Epidermal melanocyte (primary cell): ENCODE results near the gene CHRM4.

Source experiments
- DNase-seq: peaks from one replicate; pipeline ENCODE4 v3.0.0; 2011; ENCODE audit warnings: low spot score; ENCODE audit not compliant: insufficient read length

The CHRM4 gene

DNA sequence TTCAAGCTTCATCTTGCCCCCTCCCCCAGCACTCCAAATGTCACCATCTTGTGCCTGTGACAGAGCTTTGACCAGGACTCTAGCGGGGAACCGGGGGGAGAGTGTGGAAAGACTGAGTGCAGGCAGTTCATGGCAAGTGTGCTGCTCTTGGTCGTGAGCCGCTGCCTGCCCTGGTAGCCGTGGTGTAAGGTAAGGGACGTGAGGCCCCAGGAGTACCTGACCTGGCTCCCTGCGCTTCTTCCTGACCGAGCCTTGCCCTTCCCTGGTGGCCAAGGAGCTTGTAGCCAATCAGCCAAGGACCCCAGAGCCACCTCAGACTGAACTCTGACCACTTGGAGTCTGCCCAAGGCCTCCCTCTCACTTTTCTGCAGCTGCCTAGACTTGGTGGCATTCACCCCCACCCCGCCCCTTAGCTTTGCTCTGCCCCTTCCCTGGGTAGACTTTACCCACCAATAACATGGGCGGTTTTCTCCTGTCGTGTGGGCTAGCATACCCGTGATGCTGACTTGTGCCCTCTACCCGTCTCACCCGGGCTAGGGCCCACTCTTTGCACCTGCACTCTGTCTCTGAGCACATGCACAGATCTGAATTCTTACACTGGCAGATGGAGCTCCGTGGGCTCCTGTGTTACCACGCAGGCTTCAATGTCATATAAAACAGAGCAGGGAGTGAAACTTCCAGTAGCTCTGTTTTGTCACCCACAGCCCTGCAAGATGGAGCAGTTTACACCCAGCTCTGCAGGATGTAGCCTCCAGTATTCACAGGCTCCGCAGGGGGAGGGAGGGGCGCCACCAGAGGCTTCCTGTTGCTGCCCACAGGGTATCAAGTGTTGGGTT, 42.8 kb downstream of the CHRM4 start:
- no peak for DNase-seq

DNA sequence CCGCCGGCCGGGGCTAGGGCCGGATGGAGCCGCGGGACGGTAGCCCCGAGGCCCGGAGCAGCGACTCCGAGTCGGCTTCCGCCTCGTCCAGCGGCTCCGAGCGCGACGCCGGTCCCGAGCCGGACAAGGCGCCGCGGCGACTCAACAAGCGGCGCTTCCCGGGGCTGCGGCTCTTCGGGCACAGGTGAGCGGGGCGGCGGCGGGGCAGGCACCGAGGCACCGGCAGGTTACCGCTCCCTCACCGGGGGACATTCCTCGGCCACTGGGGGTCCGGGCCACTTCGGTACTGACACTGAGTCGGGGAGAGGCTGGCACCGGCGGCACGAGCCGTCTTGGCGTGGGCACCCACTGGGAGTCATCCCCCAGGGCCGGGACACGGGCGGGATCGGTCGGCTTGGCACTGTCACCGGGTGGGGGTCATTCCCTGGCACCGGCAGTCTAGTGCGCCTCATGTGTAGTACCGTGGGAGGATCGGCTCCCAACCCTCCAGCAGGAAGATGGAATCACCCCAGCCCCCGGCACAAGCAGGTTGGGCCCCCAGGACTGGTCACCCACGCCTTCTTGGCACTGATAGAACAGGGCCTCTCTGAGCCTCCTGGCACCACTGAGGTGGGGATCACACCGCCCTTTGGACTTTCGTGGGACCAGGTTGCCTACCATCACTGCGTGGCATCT, 43.8 kb downstream of the CHRM4 start:
- no peak for DNase-seq

DNA sequence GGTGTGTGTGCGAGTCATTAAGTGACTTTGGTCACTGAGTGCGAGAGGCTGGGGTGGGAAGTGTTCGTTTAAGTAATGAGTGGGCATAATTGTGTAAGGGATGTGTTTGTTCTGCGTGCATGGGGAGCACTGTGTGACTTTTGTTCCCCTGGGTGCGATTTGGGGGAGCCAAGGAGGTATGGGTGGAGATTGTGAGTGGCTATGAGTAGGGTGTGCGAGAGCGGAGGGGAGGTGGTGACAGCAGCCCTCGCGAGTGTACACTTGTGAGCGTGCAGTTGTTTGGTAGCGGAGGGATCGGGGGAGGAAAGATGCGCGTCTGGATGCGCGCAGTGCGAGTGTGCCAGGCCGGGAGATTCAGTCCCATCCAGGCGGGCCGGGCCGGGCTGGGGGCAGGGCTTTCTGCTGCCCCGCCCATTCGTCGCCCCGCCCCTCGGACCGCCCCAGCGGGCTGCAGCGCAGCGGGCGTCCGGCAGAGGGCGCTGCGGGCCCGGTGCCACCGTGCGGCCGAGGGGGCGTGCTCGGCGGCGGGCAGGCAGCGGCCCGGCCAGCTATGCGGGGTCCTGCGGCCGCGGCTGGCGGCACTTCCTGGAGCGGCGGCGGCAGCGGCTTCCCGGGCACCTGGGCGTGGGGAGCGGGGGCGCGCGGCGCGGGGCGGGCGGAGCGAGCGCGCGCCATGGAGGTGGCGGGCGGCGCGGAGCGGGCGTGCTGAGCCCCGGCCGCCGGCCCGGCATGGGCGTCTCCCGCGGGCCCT, 44.5 kb downstream of the CHRM4 start, which contains the start of gene DGKZ:
TSS of gene DGKZ (plus strand) at position 578 of the 751 bp plus-strand sequence. CDS start 197 bp downstream, outside the sequence.
- DNase-seq, result peak; percentile 84

DNA sequence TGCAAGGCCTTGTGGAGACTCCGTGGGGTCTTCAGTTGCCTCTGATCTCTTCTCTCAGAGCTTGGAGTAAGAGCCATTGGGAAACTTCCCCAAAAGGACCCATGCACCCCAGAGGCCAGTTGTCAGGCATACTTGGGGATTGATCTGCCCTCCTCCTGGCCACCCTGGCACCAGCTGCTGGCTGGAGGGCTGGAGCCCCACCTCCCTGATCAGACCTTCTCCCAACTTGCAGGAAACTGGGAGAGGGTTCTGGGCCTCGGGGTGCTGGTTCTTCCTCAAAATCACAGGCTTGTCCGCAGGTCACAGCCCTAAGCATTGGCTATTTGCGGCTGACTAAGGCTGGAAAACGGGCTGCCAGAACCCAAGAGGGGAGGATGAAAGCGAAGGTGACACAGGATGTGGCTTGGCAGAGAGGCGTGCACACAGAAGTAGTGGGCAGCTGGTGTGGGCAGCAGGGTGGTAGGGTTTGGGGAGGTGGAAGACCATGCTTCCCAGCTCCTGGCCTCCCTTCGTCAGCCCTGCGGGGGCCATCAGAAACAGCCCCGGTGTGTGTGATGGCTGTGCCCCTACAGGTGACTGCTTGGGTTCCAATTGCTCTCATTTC, 45.6 kb downstream of the CHRM4 start:
- no peak for DNase-seq

DNA sequence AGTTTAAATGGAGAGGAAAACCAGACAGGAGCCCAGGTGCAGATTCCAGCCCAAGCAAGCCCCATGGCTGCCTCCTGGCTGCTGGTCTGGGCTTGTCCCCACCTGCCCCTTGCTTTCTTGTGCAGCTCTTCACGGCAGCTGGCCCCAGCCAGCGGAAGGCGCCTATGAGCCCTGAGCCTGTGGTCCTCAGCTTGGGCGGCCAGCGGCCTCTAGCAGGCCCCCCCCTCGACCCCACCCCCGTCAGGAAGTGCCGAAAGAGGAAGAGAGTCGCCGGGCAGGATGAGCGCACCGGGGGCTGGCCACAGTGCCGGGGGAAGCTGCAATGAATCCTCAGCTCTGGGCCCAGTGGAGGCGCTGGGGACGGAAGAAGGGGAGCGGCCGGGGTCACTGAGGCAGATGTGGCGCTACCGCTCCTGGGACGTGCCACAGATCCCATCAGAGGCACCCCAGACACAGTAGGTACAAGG, 46.4 kb downstream of the CHRM4 start:
- no peak for DNase-seq

DNA sequence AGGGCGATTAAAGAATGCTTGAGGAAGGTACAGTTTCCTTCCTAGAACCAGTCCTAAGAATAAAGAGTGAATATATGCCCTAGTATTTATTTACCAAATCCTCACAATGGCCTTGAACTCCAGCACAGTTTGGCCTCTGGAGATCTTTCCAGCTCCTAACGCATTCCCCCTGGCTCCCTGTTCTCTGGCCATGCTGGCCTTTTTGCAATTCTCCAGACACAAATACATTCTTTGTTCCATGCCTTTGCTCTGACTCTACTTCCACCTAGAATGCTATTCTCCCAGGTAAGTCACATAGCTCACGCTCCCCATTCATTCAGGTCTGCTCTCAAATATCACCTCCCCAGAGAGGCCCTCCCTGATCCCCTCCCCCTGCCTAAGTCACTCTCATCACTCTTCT, 48.1 kb downstream of the CHRM4 start:
- no peak for DNase-seq

DNA sequence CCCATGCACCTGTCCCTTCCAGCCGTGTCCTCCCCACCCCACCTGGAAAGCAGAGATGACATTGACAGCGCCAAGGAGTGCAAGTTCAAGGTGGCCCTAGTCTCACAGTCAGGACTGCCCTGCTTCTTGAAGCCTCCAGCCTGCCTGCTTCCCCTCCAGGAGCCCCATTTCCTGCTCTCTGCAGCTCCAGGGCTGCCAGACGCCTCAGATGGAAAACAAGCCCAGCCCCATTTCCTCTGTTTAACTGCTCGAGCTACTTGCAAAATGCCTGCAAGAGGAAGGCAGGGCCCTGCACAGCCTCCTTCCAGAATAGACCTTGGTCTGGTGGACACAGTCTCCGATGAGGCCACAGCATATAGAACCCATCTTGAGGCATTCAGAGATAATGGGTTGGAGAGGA, 49.3 kb downstream of the CHRM4 start:
- no peak for DNase-seq

DNA sequence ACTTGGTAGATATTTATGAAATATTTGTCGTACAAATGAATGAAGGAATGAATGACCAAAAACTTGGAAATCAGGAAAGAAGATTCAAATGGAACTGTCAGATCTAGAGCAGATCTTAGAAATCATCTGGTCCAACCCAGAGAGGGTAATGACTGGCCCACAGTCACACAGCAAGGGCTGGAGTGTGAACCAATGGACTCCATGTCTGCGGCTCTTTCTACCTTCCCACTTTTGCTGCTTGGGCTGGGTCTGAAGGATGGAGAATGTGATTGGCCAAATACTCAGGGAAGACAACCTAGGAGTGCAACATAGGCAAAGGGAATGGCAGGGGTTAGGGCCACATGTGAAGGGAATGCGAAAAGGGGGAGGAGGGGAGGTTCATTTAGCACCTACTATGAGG, 50.1 kb downstream of the CHRM4 start:
- DNase-seq, result no peak

DNA sequence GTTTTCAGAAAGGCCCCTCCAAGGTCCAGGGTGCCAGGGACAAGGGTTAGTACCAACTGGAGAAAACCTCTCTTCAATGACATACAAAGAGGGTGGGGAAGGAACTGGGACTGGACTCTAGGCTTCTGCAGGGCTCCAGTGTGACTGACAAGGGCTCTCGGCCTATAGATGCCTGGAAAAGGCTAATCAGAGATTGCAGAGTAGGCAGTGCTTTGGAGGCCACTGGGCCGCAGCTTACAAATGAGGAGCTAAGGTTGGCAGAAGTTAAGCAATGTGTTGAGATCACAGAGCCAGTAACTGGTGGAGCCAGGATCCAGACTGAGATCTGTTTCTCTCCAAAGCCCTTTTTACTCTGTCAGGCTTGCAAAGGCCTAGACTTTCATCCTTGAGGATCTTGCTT, 51.8 kb downstream of the CHRM4 start:
- no peak for DNase-seq

DNA sequence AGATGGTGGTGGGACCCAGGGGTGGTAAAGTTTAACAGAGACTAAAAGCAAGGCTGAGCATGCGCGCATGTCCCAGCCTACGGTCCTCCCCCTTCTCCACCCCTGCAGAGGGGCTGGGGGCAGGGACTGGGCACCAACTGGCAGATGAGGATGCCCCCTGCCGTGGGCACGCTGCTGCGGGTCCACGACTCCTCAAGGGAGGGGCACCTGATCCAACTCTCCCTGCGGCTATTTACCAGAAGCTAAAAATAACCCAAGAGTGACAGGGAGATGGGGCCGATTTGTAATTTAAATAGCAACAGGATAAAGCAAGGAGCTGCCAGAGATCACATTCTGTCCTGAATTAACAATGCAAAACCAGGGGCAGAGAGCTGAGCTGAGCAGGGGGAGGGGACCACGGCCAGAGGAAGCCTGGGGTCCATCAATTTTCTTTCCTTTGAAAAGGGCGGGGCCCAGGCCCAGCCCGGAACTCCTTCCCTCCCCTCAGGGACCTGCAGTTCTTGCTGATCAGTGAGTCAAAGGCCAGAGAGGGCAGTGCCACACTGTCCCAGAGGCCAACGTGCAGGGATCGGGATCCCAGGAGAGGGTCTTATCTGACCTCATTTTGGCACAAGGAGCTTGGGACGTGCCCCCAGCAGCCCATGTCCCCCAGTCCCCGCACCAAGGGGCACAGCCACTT, 52.4 kb downstream of the CHRM4 start:
- peak; percentile 78 for DNase-seq

DNA sequence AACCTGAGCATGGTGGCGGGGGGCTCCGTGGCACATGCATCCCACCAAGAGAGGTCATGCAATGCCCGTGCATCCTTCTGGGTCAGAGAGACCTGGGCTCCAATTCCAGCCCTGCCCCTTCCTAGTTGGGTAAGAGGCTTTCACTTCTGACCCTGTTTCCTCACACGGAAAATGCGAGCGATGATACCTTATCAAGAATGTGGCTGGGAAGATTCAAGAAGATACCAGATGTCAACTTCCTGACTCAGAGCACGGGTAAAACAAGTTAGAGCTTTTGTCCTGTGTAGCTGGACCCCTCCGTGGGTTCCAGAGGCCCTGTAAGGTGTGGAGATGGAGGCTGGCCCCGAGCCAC, 53.0 kb downstream of the CHRM4 start:
- no peak for DNase-seq

DNA sequence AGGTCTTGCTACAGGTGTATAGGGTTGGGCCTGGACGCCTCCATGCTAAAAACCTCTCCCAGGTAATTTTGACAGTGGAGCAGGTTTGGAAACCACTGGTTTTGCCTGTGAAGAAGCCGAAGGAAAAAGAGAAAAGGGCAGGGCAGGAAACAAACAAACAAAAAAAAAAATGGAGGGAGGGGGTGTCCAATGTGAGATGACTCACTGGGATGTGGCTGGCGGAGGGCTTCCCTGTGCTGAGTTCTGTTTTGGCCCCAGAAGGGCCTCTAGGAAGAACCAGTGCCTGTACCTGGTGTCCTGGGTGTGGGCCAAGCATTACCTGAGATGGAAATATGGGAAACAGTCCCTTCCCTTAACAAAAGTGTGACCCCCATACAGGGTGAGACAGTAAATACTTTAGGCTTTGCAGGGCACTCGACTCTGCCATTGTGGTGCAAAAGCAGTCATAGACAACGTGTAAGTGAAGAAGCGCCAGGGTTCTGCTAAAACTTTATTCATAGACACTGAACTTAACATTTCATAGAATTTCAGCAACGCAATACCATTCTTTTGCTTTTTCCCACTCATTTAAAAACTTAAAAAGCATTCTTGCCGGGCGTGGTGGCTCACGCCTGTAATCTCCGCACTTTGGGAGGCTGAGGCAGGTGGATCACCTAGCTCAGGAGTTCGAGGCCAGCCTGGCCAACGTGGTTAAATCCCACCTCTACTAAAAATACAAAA, 53.8 kb downstream of the CHRM4 start:
- no peak for DNase-seq

DNA sequence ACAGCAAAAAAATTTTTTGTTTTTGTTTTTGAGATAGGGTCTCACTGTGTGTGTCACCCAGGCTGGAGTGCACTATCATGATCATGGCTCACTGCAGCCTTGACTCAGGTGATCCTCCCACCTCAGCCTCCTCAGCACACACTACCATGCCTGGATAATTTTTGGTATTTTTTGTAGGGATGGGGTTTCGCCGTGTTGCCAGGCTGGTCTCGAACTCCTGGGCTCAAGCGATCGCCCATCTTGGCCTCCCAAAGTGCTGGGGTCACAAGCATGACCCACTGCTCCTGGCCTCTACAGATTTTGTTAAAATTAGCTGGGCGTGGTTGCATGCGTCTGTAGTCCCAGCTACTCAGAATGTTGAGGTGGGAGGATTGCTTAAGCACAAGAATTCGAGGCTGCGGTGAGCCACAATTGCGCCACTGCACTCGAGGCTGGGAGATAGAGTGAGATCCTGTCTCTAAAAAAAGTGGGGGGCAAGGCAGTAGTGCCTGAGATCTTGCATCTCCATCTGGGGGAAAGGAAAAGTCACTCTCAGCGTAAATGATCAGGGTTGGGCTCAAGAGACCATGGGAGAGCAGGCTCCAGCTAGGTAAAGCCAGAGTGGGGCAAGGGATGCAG, 54.9 kb downstream of the CHRM4 start:
- no peak for DNase-seq

DNA sequence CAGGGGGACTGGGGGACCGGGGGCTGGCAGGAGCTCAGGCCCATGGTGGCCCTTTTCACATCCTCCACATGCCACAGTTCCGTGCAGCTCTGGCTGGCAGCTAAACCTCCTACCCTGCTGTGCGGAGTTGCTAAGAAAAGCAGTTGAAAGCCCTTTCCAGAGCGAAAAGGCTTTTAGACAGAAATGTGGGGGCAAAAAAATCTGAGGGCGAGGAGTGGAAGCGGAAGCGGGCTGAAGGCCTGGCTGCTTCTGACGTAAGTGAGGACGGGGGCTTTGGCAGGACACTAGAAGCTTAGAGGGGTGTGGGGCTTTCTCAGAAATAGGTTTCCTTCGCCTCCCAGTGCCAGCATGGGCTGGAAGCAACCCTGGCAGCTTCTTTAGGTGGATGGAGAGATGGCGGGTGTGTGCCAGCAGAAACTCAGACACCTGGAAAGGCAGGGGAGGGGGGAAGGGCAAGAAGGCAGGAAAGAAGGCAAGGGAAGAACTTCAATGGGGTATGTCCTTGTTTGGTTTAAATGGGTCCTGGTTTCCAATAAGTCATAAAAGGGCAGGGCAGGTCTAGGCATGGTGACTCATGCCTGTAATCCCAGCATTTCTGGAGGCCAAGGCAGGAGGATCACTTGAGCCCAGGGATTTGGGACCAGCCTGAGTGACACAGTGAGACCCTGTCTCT, 55.5 kb downstream of the CHRM4 start:
- DNase-seq, result no peak

DNA sequence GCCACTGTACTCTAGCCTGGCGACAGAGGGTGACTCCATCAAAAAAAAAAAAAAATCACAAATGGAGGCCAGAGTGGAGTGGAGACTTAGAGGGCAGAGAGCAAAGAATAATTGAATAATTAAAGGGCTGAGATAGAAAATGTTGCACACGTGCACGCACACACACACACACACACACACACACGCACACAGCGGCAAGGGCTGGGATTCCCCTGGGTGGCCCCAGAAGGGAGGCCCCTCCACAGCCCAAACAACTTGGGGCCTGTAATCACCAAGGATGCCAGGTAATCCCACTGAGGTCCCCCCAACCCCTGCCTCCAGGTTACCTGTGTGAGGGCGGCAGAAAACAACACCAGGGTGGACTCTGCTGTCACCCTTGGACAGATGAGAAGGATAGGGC, 56.3 kb downstream of the CHRM4 start:
- DNase-seq, result no peak

DNA sequence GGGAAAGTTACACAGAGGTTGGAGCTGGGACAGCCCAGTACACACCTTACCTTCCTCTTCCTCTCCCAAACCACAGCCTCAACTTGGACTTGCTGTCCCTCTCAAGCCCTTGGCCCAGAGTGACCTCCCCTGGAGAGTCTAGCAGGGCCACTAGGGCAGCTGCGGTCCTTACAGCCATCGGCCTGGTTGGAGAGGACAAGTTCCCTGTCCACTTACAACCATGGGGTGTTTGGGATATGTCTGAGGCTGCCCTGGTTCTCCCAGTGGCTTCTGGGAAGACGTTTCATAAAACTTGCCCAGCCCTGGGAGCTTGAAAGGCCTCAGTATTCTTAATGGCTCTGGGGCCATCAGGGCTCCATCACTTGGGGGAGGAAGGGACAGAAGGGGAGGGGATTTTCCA, 57.4 kb downstream of the CHRM4 start:
- DNase-seq, result no peak
